Neural progenitor cell (in vitro differentiated cells): ENCODE data around the gene FAM163A. TPM values are rescaled to one million over a fixed set of nuclear protein-coding genes. Genes with fewer than 3 reads are reported as not detected.

Source experiments
- DNase-seq: peaks from one replicate; pipeline ENCODE4 v3.0.0-alpha.2; 2016; ENCODE audit warnings: low spot score
- H2AFZ ChIP-seq: fragments of 200-600 bp; sonication (generic); replicated peaks from 2 replicates; pipeline ENCODE4 v1.6.1; 2016; ENCODE audit warnings: antibody characterized with exemption
- H3F3A ChIP-seq: fragments of 200-600 bp; sonication (generic); 2 replicates; pipeline ENCODE4 v1.6.1; 2016; ENCODE audit warnings: antibody characterized with exemption, low read depth
- H3K27ac ChIP-seq: fragments of 200-600 bp; sonication (generic); 2 replicates; pipeline ENCODE4 v1.5.1; 2016; ENCODE audit warnings: mild to moderate bottlenecking
- H3K27me3 ChIP-seq: fragments of 200-600 bp; sonication (generic); 2 replicates; pipeline ENCODE4 v1.6.1; 2016; ENCODE audit warnings: mild to moderate bottlenecking, moderate library complexity
- H3K36me3 ChIP-seq: fragments of 200-600 bp; sonication (generic); 2 replicates; pipeline ENCODE4 v1.5.1; 2016
- H3K4me1 ChIP-seq: fragments of 200-600 bp; sonication (generic); 2 replicates; pipeline ENCODE4 v1.6.1; 2016; ENCODE audit warnings: mixed run types
- H3K4me2 ChIP-seq: fragments of 200-600 bp; sonication (generic); 2 replicates; pipeline ENCODE4 v1.6.1; 2016
- H3K4me3 ChIP-seq: fragments of 200-600 bp; sonication (generic); 2 replicates; pipeline ENCODE4 v1.5.1; 2016
- H3K79me2 ChIP-seq: fragments of 200-600 bp; sonication (generic); 2 replicates; pipeline ENCODE4 v1.6.1; 2016; ENCODE audit warnings: low read depth
- H3K9ac ChIP-seq: fragments of 200-600 bp; sonication (generic); 2 replicates; pipeline ENCODE4 v1.6.1; 2016
- H3K9me3 ChIP-seq: fragments of 200-600 bp; sonication (generic); 2 replicates; pipeline ENCODE4 v1.5.1; 2016; ENCODE audit warnings: low read depth
- H4K20me1 ChIP-seq: fragments of 200-600 bp; sonication (generic); 2 replicates; pipeline ENCODE4 v1.6.1; 2016; ENCODE audit warnings: low read depth
- H3K27ac Mint-ChIP-seq: 3 replicates; pipeline ENCODE4 v1.8.0; 2021; ENCODE audit warnings: mixed read lengths
- H3K27me3 Mint-ChIP-seq: 2 replicates; pipeline ENCODE4 v1.8.0; 2022; ENCODE audit warnings: low read depth, mild to moderate bottlenecking, inconsistent platforms, moderate library complexity, mixed read lengths; ENCODE audit not compliant: insufficient read depth
- H3K36me3 Mint-ChIP-seq: 3 replicates; pipeline ENCODE4 v1.8.0; 2021; ENCODE audit warnings: mixed read lengths
- H3K4me1 Mint-ChIP-seq: 3 replicates; pipeline ENCODE4 v1.8.0; 2021; ENCODE audit warnings: mixed read lengths
- H3K4me3 Mint-ChIP-seq: 3 replicates; pipeline ENCODE4 v1.8.0; 2021; ENCODE audit warnings: mild to moderate bottlenecking, moderate library complexity, mixed read lengths
- H3K9me3 Mint-ChIP-seq: 3 replicates; pipeline ENCODE4 v1.8.0; 2020; ENCODE audit warnings: mixed read lengths
- CTCF ChIP-seq: fragments of 200-600 bp; sonication (generic); IDR thresholded peaks from 2 replicates; pipeline ENCODE4 v1.5.1; 2017; ENCODE audit warnings: antibody characterized with exemption, mild to moderate bottlenecking
- EZH2 ChIP-seq: fragments of 200-600 bp; sonication (generic); IDR thresholded peaks from 2 replicates; pipeline ENCODE4 v1.6.1; 2017; ENCODE audit warnings: antibody characterized with exemption, mild to moderate bottlenecking, moderate library complexity
- EZH2phosphoT487 ChIP-seq: fragments of 200-600 bp; sonication (generic); IDR thresholded peaks from 2 replicates; pipeline ENCODE4 v1.6.1; 2017; ENCODE audit warnings: antibody characterized with exemption
- total RNA-seq: library from RNA; depleted of rRNA; stranded (reverse); fragments of >200 nt; gene quantifications from 2 replicates; pipeline ENCODE4 v1.2.3, GENCODE V29; 2015; ENCODE audit warnings: low replicate concordance

FAM163A gene
- total RNA-seq, 1 donor from 2014 or later = 0.11 TPM

GRCh38 chr1:179808503-179808902 lies 65.4 kb downstream of the FAM163A start:
- no peaks in the 10 kb centered on the region for H3K4me1 ChIP-seq
- H4K20me1 ChIP-seq = no peaks in the 10 kb centered on the region
- Mint-ChIP-seq H3K27me3 (peaks cover 5% of the 10 kb centered on the region), H3K36me3 (no peaks in the 10 kb centered on the region), H3K4me3 (no peak overlapping the region), H3K4me1 (peaks cover 16% of the 10 kb centered on the region), H3K9me3 (no peaks in the 10 kb centered on the region), H3K27ac (no peak overlapping the region)
- no peak overlapping the region for H3K4me3 ChIP-seq
- H3K9me3 ChIP-seq = no peaks in the 10 kb centered on the region
- TF ChIP-seq EZH2phosphoT487 = no peak
- no peak for TF ChIP-seq CTCF
- TF ChIP-seq EZH2 = no peak
- no peak for DNase-seq
- H3K9ac ChIP-seq = no peak overlapping the region
- no peaks in the 10 kb centered on the region for H3K36me3 ChIP-seq
- H3F3A ChIP-seq = no peaks in the 10 kb centered on the region
- H2AFZ ChIP-seq = no peak overlapping the region
- H3K4me2 ChIP-seq = no peak overlapping the region
- H3K27me3 ChIP-seq = peaks cover 5% of the 10 kb centered on the region
- no peak overlapping the region for H3K27ac ChIP-seq
- H3K79me2 ChIP-seq = no peaks in the 10 kb centered on the region

- no peak overlapping the region for H3K27ac ChIP-seq
- peaks cover 15% of the 10 kb centered on the region for H3K27me3 ChIP-seq
- peaks cover 24% of the 10 kb centered on the region for H3K4me1 Mint-ChIP-seq
- no peak overlapping the region for H3K4me3 ChIP-seq
- TF ChIP-seq EZH2phosphoT487 = no peak
- TF ChIP-seq EZH2 = no peak
- peak; percentile 90 for TF ChIP-seq CTCF
- peak; percentile 87 for DNase-seq
- H3K4me1 ChIP-seq = no peaks in the 10 kb centered on the region
- H3K4me2 ChIP-seq = no peak overlapping the region
- H3K79me2 ChIP-seq = no peaks in the 10 kb centered on the region
- H3K36me3 ChIP-seq = no peaks in the 10 kb centered on the region
- peaks cover 7% of the 10 kb centered on the region for H3K27me3 Mint-ChIP-seq
- H3F3A ChIP-seq = no peaks in the 10 kb centered on the region
- H3K4me3 Mint-ChIP-seq = no peak overlapping the region
- H4K20me1 ChIP-seq = no peaks in the 10 kb centered on the region
- no peak overlapping the region for H3K27ac Mint-ChIP-seq
- no peaks in the 10 kb centered on the region for H3K36me3 Mint-ChIP-seq
- H2AFZ ChIP-seq = no peak overlapping the region
- H3K9me3 ChIP-seq = no peaks in the 10 kb centered on the region
- H3K9me3 Mint-ChIP-seq = no peaks in the 10 kb centered on the region
- no peak overlapping the region for H3K9ac ChIP-seq
These were observed 66.6 kb downstream of the FAM163A start for GRCh38 chr1:179809506-179810366.

DNA sequence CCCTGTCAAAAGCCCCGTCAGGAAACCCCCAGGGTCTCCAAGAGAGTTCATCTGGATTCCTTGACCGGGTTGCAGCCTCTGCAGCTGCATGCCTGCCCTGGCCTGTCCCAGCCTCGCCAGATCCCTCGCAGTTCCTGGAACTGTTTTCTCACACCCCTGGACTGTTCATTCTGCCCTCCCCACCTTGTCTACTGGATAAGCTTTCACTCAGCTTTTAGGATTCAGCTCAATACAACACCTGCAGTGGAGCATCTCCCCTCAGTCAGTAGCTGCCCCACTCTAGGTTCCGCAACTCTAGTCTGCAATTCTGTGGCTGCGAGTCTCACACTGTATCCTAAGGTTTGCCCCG lies 67.2 kb downstream of the FAM163A start:
- no peak overlapping the region for H3K27ac Mint-ChIP-seq
- H3K9me3 Mint-ChIP-seq = no peaks in the 10 kb centered on the region
- H3K4me1 Mint-ChIP-seq = peaks cover 30% of the 10 kb centered on the region

More for the DNA sequence above, 67.2 kb downstream of the FAM163A start:
- H2AFZ ChIP-seq = no peak overlapping the region
- TF ChIP-seq EZH2phosphoT487 (no peak), EZH2 (no peak), CTCF (no peak)
- no peaks in the 10 kb centered on the region for H3F3A ChIP-seq
- no peaks in the 10 kb centered on the region for H3K36me3 ChIP-seq
- no peak overlapping the region for H3K4me2 ChIP-seq
- peaks cover 2% of the 10 kb centered on the region for H3K4me1 ChIP-seq
- Mint-ChIP-seq H3K36me3 (no peaks in the 10 kb centered on the region), H3K27me3 (peaks cover 7% of the 10 kb centered on the region), H3K4me3 (no peak overlapping the region)
- H3K9me3 ChIP-seq = no peaks in the 10 kb centered on the region
- H3K9ac ChIP-seq = no peak overlapping the region
- no peak for DNase-seq
- H3K27me3 ChIP-seq = peaks cover 18% of the 10 kb centered on the region
- no peak overlapping the region for H3K27ac ChIP-seq
- no peak overlapping the region for H3K4me3 ChIP-seq
- no peaks in the 10 kb centered on the region for H3K79me2 ChIP-seq
- H4K20me1 ChIP-seq = no peaks in the 10 kb centered on the region
